ENCODE data around the gene MATN1. TPM values are rescaled to one million over a fixed set of nuclear protein-coding genes. Genes with fewer than 3 reads are reported as not detected.

MATN1 gene
- total RNA-seq, 4 donors from 2014 or later, result 0.98 TPM; not detected in 3

DNA sequence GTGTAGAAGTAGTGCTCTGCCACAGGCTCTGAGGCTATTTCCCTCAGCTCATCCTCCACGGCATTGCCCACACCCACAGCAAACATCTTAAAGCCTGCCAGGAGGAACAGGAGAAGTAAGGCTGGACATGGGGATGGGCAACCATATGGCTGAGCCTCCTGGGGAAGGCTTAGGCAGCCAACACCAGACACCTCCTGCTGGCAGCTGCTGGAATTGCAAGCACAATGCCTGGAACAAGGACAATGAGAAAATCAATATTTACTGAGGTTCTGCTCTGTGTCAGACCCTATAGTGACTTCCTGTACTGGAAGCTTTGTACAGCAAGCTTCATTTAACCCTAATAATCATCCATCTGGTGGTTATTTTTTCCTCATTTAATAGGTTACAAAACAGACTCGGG is 8.2 kb downstream of the MATN1 start:
- TF ChIP-seq, protein P1, sequence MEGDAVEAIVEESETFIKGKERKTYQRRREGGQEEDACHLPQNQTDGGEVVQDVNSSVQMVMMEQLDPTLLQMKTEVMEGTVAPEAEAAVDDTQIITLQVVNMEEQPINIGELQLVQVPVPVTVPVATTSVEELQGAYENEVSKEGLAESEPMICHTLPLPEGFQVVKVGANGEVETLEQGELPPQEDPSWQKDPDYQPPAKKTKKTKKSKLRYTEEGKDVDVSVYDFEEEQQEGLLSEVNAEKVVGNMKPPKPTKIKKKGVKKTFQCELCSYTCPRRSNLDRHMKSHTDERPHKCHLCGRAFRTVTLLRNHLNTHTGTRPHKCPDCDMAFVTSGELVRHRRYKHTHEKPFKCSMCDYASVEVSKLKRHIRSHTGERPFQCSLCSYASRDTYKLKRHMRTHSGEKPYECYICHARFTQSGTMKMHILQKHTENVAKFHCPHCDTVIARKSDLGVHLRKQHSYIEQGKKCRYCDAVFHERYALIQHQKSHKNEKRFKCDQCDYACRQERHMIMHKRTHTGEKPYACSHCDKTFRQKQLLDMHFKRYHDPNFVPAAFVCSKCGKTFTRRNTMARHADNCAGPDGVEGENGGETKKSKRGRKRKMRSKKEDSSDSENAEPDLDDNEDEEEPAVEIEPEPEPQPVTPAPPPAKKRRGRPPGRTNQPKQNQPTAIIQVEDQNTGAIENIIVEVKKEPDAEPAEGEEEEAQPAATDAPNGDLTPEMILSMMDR (IDR thresholded peaks at IDR 0.05), result peak in 1 of 2 donors; percentile 6
- TF ChIP-seq POLR2AphosphoS5 (IDR thresholded peaks at IDR 0.05), result no peak
- WGBS, result 79% methylated on average over 2 of the region's 2 CpGs

DNA sequence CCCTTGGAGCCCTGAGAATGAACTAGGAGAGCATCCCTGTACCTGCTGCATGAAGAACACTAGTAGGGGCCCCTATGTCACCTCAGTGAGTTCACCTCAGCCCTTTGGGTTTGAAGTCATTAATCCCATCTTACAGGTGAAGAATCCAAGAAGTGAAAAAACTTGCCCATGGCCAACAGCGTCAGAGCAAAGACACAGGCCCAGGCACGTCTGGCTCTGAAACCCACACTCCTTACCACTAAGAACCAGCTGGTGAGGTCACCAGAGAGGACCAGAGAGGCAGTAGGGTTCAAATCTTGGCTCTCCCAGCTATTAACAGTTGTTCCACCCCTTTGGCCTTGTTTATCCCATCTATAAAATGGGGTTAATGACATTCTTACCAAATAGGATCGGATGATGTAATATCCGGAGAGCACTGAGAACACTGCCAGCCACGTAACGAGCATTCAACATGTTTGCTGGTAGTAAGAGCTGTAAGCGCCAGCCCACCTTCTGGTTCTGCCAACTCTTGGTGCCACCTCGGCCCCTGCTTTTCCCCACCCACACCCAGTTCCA is 8.8 kb downstream of the MATN1 start:
- Histone ChIP-seq H3K4me1 (peaks cover 14% of the 10 kb centered on the region), H3K36me3 (no peaks in the 10 kb centered on the region), H3K27ac (no peak overlapping the region), H3K4me3 (no peak overlapping the region), H3K9me3 (no peaks in the 10 kb centered on the region), H3K27me3 (no peaks in the 10 kb centered on the region)
- TF ChIP-seq, protein P1 (IDR thresholded peaks at IDR 0.05), result no peak
- TF ChIP-seq POLR2AphosphoS5 (IDR thresholded peaks at IDR 0.05), result no peak
- no peak for TF ChIP-seq POLR2A (IDR thresholded peaks at IDR 0.05)
- no peak for TF ChIP-seq EP300 (IDR thresholded peaks at IDR 0.05)
- 73% methylated on average over 8 of the region's 8 CpGs for WGBS
- no peak for DNase-seq (ENCODE audit: low spot score in 2 of 2)

More for the DNA sequence above, 8.2 kb downstream of the MATN1 start:
- Histone ChIP-seq H3K4me1 (peaks cover 17% of the 10 kb centered on the region), H3K9me3 (no peaks in the 10 kb centered on the region), H3K27ac (no peak overlapping the region), H3K36me3 (no peaks in the 10 kb centered on the region), H3K4me3 (no peak overlapping the region), H3K27me3 (no peaks in the 10 kb centered on the region)
- no peak for DNase-seq (ENCODE audit: low spot score in 2 of 2)

DNA sequence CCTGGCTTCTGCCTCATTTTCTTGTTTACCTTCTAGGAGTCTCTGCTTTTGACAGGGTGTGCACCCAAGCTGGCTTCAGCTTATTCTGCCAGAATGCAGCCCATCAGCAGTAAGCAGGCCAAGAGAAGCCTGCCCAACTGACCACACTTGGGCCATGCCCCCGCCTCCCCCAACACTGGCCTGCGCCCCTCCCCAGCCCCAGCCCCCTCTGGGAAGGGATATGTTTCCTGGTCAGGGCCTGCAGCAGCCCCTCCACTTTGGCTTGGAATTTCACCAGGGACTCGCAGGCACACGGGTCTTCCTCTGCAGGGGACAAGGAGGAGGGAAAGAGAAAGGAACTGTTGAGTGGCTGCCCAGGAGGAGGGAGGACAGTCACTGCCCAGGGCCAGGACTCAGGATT is 9.4 kb downstream of the MATN1 start:
- Histone ChIP-seq H3K36me3 (no peaks in the 10 kb centered on the region), H3K27ac (no peak overlapping the region), H3K4me1 (peaks cover 8% of the 10 kb centered on the region), H3K4me3 (no peak overlapping the region), H3K27me3 (no peaks in the 10 kb centered on the region), H3K9me3 (no peaks in the 10 kb centered on the region)
- DNase-seq (ENCODE audit: low spot score in 2 of 2), result peak in 1 of 2 donors; percentile 53
- 65% methylated on average over 4 of the region's 4 CpGs for WGBS
- TF ChIP-seq POLR2A (IDR thresholded peaks at IDR 0.05), result no peak
- no peak for TF ChIP-seq EP300 (IDR thresholded peaks at IDR 0.05)
- TF ChIP-seq, protein P1 (IDR thresholded peaks at IDR 0.05), result no peak
- TF ChIP-seq POLR2AphosphoS5 (IDR thresholded peaks at IDR 0.05), result no peak

DNA sequence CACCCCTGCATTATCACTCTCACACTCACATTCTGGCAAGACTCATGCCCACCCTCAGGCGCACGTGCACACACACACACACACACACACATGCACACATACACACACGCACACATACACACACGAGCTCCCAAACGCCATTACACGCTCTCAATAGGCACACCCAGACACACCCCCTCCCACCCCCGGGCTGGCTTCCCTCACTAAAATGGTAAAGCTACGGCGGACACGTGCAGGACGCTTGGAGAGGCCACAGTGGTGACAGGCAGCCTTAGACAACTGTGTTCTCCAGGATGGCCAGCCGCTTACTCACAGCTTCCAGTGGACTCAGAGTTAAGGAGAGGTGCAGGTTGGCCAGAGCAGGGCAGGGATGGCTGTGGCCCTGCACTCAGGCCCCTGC is 10.1 kb downstream of the MATN1 start:
- Histone ChIP-seq H3K36me3 (no peaks in the 10 kb centered on the region), H3K4me1 (peaks cover 3% of the 10 kb centered on the region), H3K4me3 (no peak overlapping the region), H3K9me3 (no peaks in the 10 kb centered on the region), H3K27me3 (no peaks in the 10 kb centered on the region), H3K27ac (no peak overlapping the region)
- peak in 1 of 2 donors; percentile 62 for DNase-seq (ENCODE audit: low spot score in 2 of 2)
- WGBS, result 14% methylated on average over 11 of the region's 12 CpGs
- no peak for TF ChIP-seq POLR2AphosphoS5 (IDR thresholded peaks at IDR 0.05)
- no peak for TF ChIP-seq EP300 (IDR thresholded peaks at IDR 0.05)
- TF ChIP-seq, protein P1 (IDR thresholded peaks at IDR 0.05), result no peak
- no peak for TF ChIP-seq POLR2A (IDR thresholded peaks at IDR 0.05)

DNA sequence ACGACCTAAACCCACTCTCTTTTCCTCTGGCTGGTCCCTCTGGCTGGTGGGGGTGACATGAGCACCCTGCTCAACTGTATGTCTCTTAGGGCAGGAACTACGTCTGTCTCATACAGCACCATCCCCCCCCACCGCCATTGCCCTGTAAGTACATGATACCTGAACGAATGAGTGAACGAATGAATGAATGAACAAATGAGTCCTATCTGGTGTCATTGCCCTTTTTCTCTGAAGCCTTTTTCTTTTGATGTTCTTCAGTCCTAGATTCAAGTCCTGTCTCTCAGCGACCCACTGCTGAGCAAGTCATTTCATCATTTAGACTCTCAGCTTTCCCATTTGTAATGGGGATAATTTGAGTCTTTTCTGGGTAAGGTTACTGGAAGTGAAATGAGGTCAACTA is 10.8 kb downstream of the MATN1 start:
- Histone ChIP-seq H3K36me3 (no peaks in the 10 kb centered on the region), H3K9me3 (no peaks in the 10 kb centered on the region), H3K27ac (no peak overlapping the region), H3K4me3 (no peak overlapping the region), H3K4me1 (peaks cover under 1% of the 10 kb centered on the region), H3K27me3 (no peaks in the 10 kb centered on the region)
- 91% methylated on average over 6 of the region's 6 CpGs for WGBS
- no peak for DNase-seq (ENCODE audit: low spot score in 2 of 2)
- TF ChIP-seq EP300 (IDR thresholded peaks at IDR 0.05), result no peak

DNA sequence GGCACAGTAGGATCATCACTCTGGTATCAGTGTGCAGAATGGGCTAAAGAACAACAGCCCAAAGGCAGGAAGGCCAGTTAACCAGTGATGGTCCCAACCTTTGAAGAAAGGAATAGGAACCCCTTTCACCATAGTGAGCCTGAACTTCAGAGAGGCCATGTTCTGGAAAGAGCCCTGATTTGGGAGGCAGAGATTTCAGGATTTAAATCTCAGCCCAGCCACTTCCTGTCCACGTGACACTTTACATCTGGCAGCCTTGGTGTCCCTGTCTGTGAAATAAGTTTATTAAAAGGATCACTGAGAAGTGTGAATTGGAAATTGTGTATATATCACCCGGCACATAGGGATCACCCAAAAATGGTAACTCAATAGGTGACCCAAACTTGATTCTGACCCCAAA is 13.0 kb downstream of the MATN1 start:
- H3K36me3 ChIP-seq, result no peaks in the 10 kb centered on the region
- H3K4me3 ChIP-seq, result no peak overlapping the region
- TF ChIP-seq, protein P1 (IDR thresholded peaks at IDR 0.05), result no peak
- TF ChIP-seq EP300 (IDR thresholded peaks at IDR 0.05), result no peak
- no peak for TF ChIP-seq POLR2A (IDR thresholded peaks at IDR 0.05)
- TF ChIP-seq POLR2AphosphoS5 (IDR thresholded peaks at IDR 0.05), result no peak
- DNase-seq (ENCODE audit: low spot score in 2 of 2), result no peak
- no peak overlapping the region for H3K27ac ChIP-seq
- H3K27me3 ChIP-seq, result peaks cover 3% of the 10 kb centered on the region
- H3K4me1 ChIP-seq, result peaks cover 7% of the 10 kb centered on the region
- H3K9me3 ChIP-seq, result no peaks in the 10 kb centered on the region
- 77% methylated on average over 2 of the region's 2 CpGs for WGBS

All from suprapubic skin (tissue), 4 donors.